ENCODE results near the gene TMEM217.

DNA sequence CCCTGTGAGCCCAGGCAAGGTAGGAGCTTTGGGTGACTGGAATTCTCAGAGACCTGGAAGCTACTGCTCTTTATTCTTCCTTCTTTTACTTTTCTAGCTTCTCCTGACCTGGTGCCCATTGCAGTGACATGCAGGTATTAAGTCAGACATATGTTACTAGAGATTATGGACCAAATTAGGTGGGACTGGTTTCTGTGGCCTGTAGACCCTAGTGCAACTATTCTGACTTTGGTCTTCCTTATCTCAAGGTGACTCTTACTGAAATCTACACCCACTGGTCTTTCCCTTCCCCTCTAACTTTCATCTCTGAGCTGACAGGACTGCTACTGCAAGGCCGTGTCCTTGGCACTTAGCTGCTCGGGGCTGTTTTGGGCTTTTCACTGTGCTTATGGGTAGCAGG is 24.4 kb upstream of the TMEM217 start:
- TF ChIP-seq ZNF768 (tag by site-specific recombination; IDR thresholded peaks at IDR 0.05) (no peak), CTCF (tag by site-specific recombination; IDR thresholded peaks at IDR 0.05) (no peak), ZNF596 (tag by site-specific recombination; IDR thresholded peaks at IDR 0.05) (no peak), TRIM28 (IDR thresholded peaks at IDR 0.05; ENCODE audit: borderline replicate concordance, low read length) (no peak)
- TF ChIP-seq, protein P1, sequence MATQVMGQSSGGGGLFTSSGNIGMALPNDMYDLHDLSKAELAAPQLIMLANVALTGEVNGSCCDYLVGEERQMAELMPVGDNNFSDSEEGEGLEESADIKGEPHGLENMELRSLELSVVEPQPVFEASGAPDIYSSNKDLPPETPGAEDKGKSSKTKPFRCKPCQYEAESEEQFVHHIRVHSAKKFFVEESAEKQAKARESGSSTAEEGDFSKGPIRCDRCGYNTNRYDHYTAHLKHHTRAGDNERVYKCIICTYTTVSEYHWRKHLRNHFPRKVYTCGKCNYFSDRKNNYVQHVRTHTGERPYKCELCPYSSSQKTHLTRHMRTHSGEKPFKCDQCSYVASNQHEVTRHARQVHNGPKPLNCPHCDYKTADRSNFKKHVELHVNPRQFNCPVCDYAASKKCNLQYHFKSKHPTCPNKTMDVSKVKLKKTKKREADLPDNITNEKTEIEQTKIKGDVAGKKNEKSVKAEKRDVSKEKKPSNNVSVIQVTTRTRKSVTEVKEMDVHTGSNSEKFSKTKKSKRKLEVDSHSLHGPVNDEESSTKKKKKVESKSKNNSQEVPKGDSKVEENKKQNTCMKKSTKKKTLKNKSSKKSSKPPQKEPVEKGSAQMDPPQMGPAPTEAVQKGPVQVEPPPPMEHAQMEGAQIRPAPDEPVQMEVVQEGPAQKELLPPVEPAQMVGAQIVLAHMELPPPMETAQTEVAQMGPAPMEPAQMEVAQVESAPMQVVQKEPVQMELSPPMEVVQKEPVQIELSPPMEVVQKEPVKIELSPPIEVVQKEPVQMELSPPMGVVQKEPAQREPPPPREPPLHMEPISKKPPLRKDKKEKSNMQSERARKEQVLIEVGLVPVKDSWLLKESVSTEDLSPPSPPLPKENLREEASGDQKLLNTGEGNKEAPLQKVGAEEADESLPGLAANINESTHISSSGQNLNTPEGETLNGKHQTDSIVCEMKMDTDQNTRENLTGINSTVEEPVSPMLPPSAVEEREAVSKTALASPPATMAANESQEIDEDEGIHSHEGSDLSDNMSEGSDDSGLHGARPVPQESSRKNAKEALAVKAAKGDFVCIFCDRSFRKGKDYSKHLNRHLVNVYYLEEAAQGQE (tag by site-specific recombination; IDR thresholded peaks at IDR 0.05): no peak
